ENCODE data around the gene KCNIP1.

KCNIP1 gene

GRCh38 chr5:170597109-170597751 lies 93.4 kb downstream of the KCNIP1 start:
- no peak for TF ChIP-seq CREB1 (IDR thresholded peaks at IDR 0.05; ENCODE audit: low read depth)
- no peak for TF ChIP-seq TAF1 (IDR thresholded peaks at IDR 0.05; ENCODE audit: low read depth)
- TF ChIP-seq EGR1 (IDR thresholded peaks at IDR 0.05) = no peak

- TF ChIP-seq USF1 (IDR thresholded peaks at IDR 0.05) (no peak), TCF12 (IDR thresholded peaks at IDR 0.05; ENCODE audit: low read depth) (no peak), TAF1 (IDR thresholded peaks at IDR 0.05; ENCODE audit: low read depth) (no peak), YY1 (IDR thresholded peaks at IDR 0.05; ENCODE audit: low read depth) (no peak), NFIC (IDR thresholded peaks at IDR 0.05) (no peak), EP300 (IDR thresholded peaks at IDR 0.05; ENCODE audit: borderline replicate concordance) (no peak), EGR1 (IDR thresholded peaks at IDR 0.05) (no peak)
These were observed 94.1 kb downstream of the KCNIP1 start for GRCh38 chr5:170597872-170598271.

- TF ChIP-seq ZBTB7A (IDR thresholded peaks at IDR 0.05; ENCODE audit: low read depth) (no peak), NFIC (IDR thresholded peaks at IDR 0.05) (no peak), TEAD4 (IDR thresholded peaks at IDR 0.05) (no peak), CEBPB (IDR thresholded peaks at IDR 0.05) (no peak), YY1 (IDR thresholded peaks at IDR 0.05; ENCODE audit: low read depth) (no peak), TAF1 (IDR thresholded peaks at IDR 0.05; ENCODE audit: low read depth) (no peak), USF1 (IDR thresholded peaks at IDR 0.05) (no peak)
These were observed 95.9 kb downstream of the KCNIP1 start for GRCh38 chr5:170599756-170600155.

- no peak for TF ChIP-seq TCF12 (IDR thresholded peaks at IDR 0.05; ENCODE audit: low read depth)
- no peak for TF ChIP-seq CREB1 (IDR thresholded peaks at IDR 0.05; ENCODE audit: low read depth)
- no peak for TF ChIP-seq TAF1 (IDR thresholded peaks at IDR 0.05; ENCODE audit: low read depth)
- no peak for TF ChIP-seq NFIC (IDR thresholded peaks at IDR 0.05)
- no peak for TF ChIP-seq EGR1 (IDR thresholded peaks at IDR 0.05)
- TF ChIP-seq MAX (IDR thresholded peaks at IDR 0.05) = no peak
- TF ChIP-seq REST (IDR thresholded peaks at IDR 0.05; ENCODE audit: low read depth) = no peak
- no peak for TF ChIP-seq TEAD4 (IDR thresholded peaks at IDR 0.05)
- TF ChIP-seq ZBTB7A (IDR thresholded peaks at IDR 0.05; ENCODE audit: low read depth) = no peak
- no peak for TF ChIP-seq YY1 (IDR thresholded peaks at IDR 0.05; ENCODE audit: low read depth)
These were observed 97.8 kb downstream of the KCNIP1 start for GRCh38 chr5:170601619-170602018.

- TF ChIP-seq EGR1 (IDR thresholded peaks at IDR 0.05) (no peak), RAD21 (IDR thresholded peaks at IDR 0.05; ENCODE audit: low read depth) (no peak)
These were observed 99.3 kb downstream of the KCNIP1 start for GRCh38 chr5:170603109-170603508.

GRCh38 chr5:170603578-170604565 lies 100.1 kb downstream of the KCNIP1 start:
- TF ChIP-seq NFIC (IDR thresholded peaks at IDR 0.05) (no peak), RAD21 (IDR thresholded peaks at IDR 0.05; ENCODE audit: low read depth) (peak; percentile 82), YY1 (IDR thresholded peaks at IDR 0.05; ENCODE audit: low read depth) (0 out of 2 replicates have a peak, but pooled peaks have one; percentile 24)

GRCh38 chr5:170606941-170607340 lies 103.1 kb downstream of the KCNIP1 start:
- TF ChIP-seq ZBTB7A (IDR thresholded peaks at IDR 0.05; ENCODE audit: low read depth) = no peak
- TF ChIP-seq RAD21 (IDR thresholded peaks at IDR 0.05; ENCODE audit: low read depth) = no peak
- TF ChIP-seq YY1 (IDR thresholded peaks at IDR 0.05; ENCODE audit: low read depth) = no peak
- TF ChIP-seq TCF12 (IDR thresholded peaks at IDR 0.05; ENCODE audit: low read depth) = no peak
- TF ChIP-seq MAX (IDR thresholded peaks at IDR 0.05) = no peak
- no peak for TF ChIP-seq FOXM1 (IDR thresholded peaks at IDR 0.05; ENCODE audit: borderline replicate concordance, low read depth)
- TF ChIP-seq NFIC (IDR thresholded peaks at IDR 0.05) = no peak
- no peak for TF ChIP-seq EP300 (IDR thresholded peaks at IDR 0.05; ENCODE audit: borderline replicate concordance)
- TF ChIP-seq CREB1 (IDR thresholded peaks at IDR 0.05; ENCODE audit: low read depth) = no peak
- TF ChIP-seq TAF1 (IDR thresholded peaks at IDR 0.05; ENCODE audit: low read depth) = no peak
- no peak for TF ChIP-seq TEAD4 (IDR thresholded peaks at IDR 0.05)
- no peak for TF ChIP-seq USF1 (IDR thresholded peaks at IDR 0.05)
- no peak for TF ChIP-seq CEBPB (IDR thresholded peaks at IDR 0.05)
- no peak for TF ChIP-seq EGR1 (IDR thresholded peaks at IDR 0.05)
- TF ChIP-seq REST (IDR thresholded peaks at IDR 0.05; ENCODE audit: low read depth) = no peak

Measured in Ishikawa (cell line).